Endodermal cell (in vitro differentiated cells): ENCODE measurements around the gene TDP1. TPM values are rescaled to one million over a fixed set of nuclear protein-coding genes. Genes with fewer than 3 reads are reported as not detected.

Experiments
- DNase-seq: peaks from one replicate; pipeline ENCODE4 v3.0.0-alpha.2; 2017
- H3K27ac ChIP-seq: 2 replicates; pipeline ENCODE4 v1.5.1; 2013; ENCODE audit warnings: mild to moderate bottlenecking, low read depth, low read length, moderate library complexity
- H3K27me3 ChIP-seq: 2 replicates; pipeline ENCODE4 v1.6.1; 2013; ENCODE audit warnings: mild to moderate bottlenecking, low read length, moderate library complexity; ENCODE audit not compliant: insufficient read depth, control insufficient read depth, poor library complexity, severe bottlenecking
- H3K36me3 ChIP-seq: 2 replicates; pipeline ENCODE4 v1.7.0; 2013; ENCODE audit warnings: mild to moderate bottlenecking, low read length, moderate library complexity; ENCODE audit not compliant: control insufficient read depth, insufficient read depth
- H3K4me1 ChIP-seq: one replicate; pipeline ENCODE4 v1.7.0; 2013; ENCODE audit warnings: low read length; ENCODE audit not compliant: control insufficient read depth, insufficient read depth
- H3K4me3 ChIP-seq: 2 replicates; pipeline ENCODE4 v1.5.1; 2013; ENCODE audit warnings: mild to moderate bottlenecking, low read length, moderate library complexity
- H3K9ac ChIP-seq: 2 replicates; pipeline ENCODE4 v1.6.1; 2013; ENCODE audit warnings: mild to moderate bottlenecking, low read length, moderate library complexity; ENCODE audit not compliant: poor library complexity, severe bottlenecking; ENCODE audit errors: extremely low read depth
- H3K9me3 ChIP-seq: 2 replicates; pipeline ENCODE4 v1.6.1; 2013; ENCODE audit warnings: mild to moderate bottlenecking, low read length, moderate library complexity; ENCODE audit not compliant: control insufficient read depth
- H3K27ac Mint-ChIP-seq: 2 replicates; pipeline ENCODE4 v1.8.0; 2020; ENCODE audit warnings: mixed read lengths
- H3K27me3 Mint-ChIP-seq: 2 replicates; pipeline ENCODE4 v1.8.0; 2021; ENCODE audit warnings: mild to moderate bottlenecking, mixed read lengths; ENCODE audit not compliant: insufficient read depth
- H3K36me3 Mint-ChIP-seq: 2 replicates; pipeline ENCODE4 v1.8.0; 2020; ENCODE audit warnings: low read depth, mixed read lengths
- H3K4me1 Mint-ChIP-seq: 2 replicates; pipeline ENCODE4 v1.8.0; 2020; ENCODE audit warnings: mixed read lengths
- H3K4me3 Mint-ChIP-seq: 2 replicates; pipeline ENCODE4 v1.8.0; 2020; ENCODE audit warnings: mild to moderate bottlenecking, moderate library complexity, mixed read lengths
- H3K9me3 Mint-ChIP-seq: 2 replicates; pipeline ENCODE4 v1.8.0; 2020; ENCODE audit warnings: mild to moderate bottlenecking, mixed read lengths
- WGBS, 2 experiments: methylation state at CpG; one replicate each; pipeline versions ENCODE4 v1.1.5 to v1.1.7; 2013; ENCODE audit warnings: missing lambda C conversion rate in 2 of 2, mixed read lengths in 1 of 2; ENCODE audit not compliant: insufficient coverage in 1 of 2, insufficient read length in 1 of 2; 5-methylcytosine and 5-hydroxymethylcytosine counted together
- total RNA-seq, 2 donors: library from RNA; stranded (reverse); fragmentation: NEBNext Ultra II Directional in 1 of 2; extraction: Animal tissue kit (Norgen Biotek cat#: 25700) in 1 of 2; gene quantifications; 2 replicates in 1 of 2; 3 replicates in 1 of 2; pipeline ENCODE4 v1.2.1, GENCODE V29; 2021
- TF ChIP-seq, protein P1 (sequence below): fragments of 200-600 bp; sonication (generic); conservative IDR thresholded peaks from 2 replicates; pipeline ENCODE4 v1.5.0; 2021; ENCODE audit warnings: antibody characterized with exemption, mild to moderate bottlenecking

TDP1 gene
- total RNA-seq, 2 donors from 2014 or later: 51.4 to 69.2 TPM

- no peak overlapping the region for H3K27ac Mint-ChIP-seq
- H3K9me3 Mint-ChIP-seq: no peaks in the 10 kb centered on the region
- H3K27me3 ChIP-seq: no peaks in the 10 kb centered on the region
- no peaks in the 10 kb centered on the region for H3K4me1 ChIP-seq
- peaks cover 8% of the 10 kb centered on the region for H3K9me3 ChIP-seq
- no peak for DNase-seq
- no peak overlapping the region for H3K9ac ChIP-seq
- peaks cover 48% of the 10 kb centered on the region for H3K36me3 Mint-ChIP-seq
- no peak overlapping the region for H3K4me3 Mint-ChIP-seq
- H3K4me1 Mint-ChIP-seq: peaks cover 13% of the 10 kb centered on the region
- no peak overlapping the region for H3K27ac ChIP-seq
- TF ChIP-seq, protein P1, sequence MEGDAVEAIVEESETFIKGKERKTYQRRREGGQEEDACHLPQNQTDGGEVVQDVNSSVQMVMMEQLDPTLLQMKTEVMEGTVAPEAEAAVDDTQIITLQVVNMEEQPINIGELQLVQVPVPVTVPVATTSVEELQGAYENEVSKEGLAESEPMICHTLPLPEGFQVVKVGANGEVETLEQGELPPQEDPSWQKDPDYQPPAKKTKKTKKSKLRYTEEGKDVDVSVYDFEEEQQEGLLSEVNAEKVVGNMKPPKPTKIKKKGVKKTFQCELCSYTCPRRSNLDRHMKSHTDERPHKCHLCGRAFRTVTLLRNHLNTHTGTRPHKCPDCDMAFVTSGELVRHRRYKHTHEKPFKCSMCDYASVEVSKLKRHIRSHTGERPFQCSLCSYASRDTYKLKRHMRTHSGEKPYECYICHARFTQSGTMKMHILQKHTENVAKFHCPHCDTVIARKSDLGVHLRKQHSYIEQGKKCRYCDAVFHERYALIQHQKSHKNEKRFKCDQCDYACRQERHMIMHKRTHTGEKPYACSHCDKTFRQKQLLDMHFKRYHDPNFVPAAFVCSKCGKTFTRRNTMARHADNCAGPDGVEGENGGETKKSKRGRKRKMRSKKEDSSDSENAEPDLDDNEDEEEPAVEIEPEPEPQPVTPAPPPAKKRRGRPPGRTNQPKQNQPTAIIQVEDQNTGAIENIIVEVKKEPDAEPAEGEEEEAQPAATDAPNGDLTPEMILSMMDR: no peak
- no peaks in the 10 kb centered on the region for H3K27me3 Mint-ChIP-seq
- WGBS, 2 experiments: 83 to 87% methylated on average over 2 to 3 of the region's 3 CpGs
- H3K36me3 ChIP-seq: peaks cover 90% of the 10 kb centered on the region
- no peak overlapping the region for H3K4me3 ChIP-seq
Measured at GRCh38 chr14:89992273-89992672, 36.5 kb downstream of the TDP1 start.

DNA sequence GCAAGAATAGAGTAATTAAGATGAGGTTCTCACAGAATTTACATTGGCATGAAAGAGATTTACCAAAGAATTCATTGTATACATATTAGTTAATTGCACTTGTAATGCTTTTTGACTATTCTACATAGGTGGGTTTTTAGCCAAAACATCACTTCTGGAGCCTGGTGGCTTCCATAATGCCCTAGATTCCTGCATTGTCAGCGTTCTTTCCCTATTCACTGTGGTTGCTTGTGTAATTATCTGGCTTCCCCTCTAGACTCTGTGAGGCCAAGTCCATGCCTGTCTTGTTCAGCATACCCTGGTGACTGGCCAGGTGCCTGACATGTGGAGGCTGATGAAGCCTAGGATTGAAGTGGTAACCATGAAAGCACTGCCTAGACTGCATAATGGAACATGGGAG is 41.2 kb downstream of the TDP1 start:
- H3K27me3 ChIP-seq: no peaks in the 10 kb centered on the region
- Mint-ChIP-seq H3K4me1 (no peaks in the 10 kb centered on the region), H3K4me3 (no peak overlapping the region), H3K36me3 (peaks cover 61% of the 10 kb centered on the region), H3K9me3 (no peaks in the 10 kb centered on the region), H3K27ac (no peak overlapping the region), H3K27me3 (no peaks in the 10 kb centered on the region)
- TF ChIP-seq, protein P1: no peak
- H3K9me3 ChIP-seq: peaks cover 8% of the 10 kb centered on the region
- H3K9ac ChIP-seq: no peak overlapping the region
- H3K27ac ChIP-seq: no peak overlapping the region
- peaks cover 95% of the 10 kb centered on the region for H3K36me3 ChIP-seq
- H3K4me1 ChIP-seq: no peaks in the 10 kb centered on the region
- no peak for DNase-seq
- no peak overlapping the region for H3K4me3 ChIP-seq
- WGBS, 2 experiments: 97% methylated on average over 1 of the region's 1 CpG; no CpG with 5 or more reads in 1 of the 2 experiments

- peaks cover 82% of the 10 kb centered on the region for H3K36me3 ChIP-seq
- H3K27me3 ChIP-seq: no peaks in the 10 kb centered on the region
- WGBS, 2 experiments: 100% methylated on average over 1 to 2 of the region's 2 CpGs
- DNase-seq: no peak
- no peak overlapping the region for H3K9ac ChIP-seq
- no peak overlapping the region for H3K27ac ChIP-seq
- no peaks in the 10 kb centered on the region for H3K27me3 Mint-ChIP-seq
- no peaks in the 10 kb centered on the region for H3K4me1 ChIP-seq
- H3K4me3 Mint-ChIP-seq: no peak overlapping the region
- no peaks in the 10 kb centered on the region for H3K9me3 ChIP-seq
- H3K36me3 Mint-ChIP-seq: peaks cover 47% of the 10 kb centered on the region
- no peak overlapping the region for H3K27ac Mint-ChIP-seq
- TF ChIP-seq, protein P1: no peak
- H3K9me3 Mint-ChIP-seq: no peaks in the 10 kb centered on the region
- H3K4me1 Mint-ChIP-seq: no peaks in the 10 kb centered on the region
- H3K4me3 ChIP-seq: no peak overlapping the region
Measured at GRCh38 chr14:90000935-90001334, 45.2 kb downstream of the TDP1 start.
